Measurements from ENCODE around the gene GABRA6.

Gene GABRA6

DNA sequence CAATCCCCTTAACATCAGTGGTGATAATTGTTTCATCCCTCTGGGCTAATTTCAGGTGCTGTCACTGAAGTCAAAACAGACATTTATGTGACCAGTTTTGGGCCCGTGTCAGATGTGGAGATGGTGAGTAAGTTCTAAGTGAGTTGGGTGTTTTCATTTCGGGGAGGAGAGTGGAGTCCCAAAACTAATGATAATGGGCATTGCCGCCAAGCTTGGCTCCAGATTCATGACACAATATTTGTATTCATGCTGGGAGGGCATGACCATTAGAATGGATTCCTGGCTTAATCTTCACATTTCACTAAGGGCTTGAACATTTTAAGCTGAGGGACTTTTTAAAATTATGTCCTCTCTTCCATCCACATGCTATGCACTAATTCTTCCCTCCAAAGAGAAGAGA, 1.4 kb downstream of the GABRA6 start:
- H3K4me1 ChIP-seq (ENCODE audit: low read length), result no peaks in the 10 kb centered on the region
- H3K79me2 ChIP-seq (ENCODE audit: low read length), result no peaks in the 10 kb centered on the region
- TF ChIP-seq EZH2phosphoT487 (IDR thresholded peaks at IDR 0.05; ENCODE audit: low read depth), result no peak
- TF ChIP-seq, protein P1, sequence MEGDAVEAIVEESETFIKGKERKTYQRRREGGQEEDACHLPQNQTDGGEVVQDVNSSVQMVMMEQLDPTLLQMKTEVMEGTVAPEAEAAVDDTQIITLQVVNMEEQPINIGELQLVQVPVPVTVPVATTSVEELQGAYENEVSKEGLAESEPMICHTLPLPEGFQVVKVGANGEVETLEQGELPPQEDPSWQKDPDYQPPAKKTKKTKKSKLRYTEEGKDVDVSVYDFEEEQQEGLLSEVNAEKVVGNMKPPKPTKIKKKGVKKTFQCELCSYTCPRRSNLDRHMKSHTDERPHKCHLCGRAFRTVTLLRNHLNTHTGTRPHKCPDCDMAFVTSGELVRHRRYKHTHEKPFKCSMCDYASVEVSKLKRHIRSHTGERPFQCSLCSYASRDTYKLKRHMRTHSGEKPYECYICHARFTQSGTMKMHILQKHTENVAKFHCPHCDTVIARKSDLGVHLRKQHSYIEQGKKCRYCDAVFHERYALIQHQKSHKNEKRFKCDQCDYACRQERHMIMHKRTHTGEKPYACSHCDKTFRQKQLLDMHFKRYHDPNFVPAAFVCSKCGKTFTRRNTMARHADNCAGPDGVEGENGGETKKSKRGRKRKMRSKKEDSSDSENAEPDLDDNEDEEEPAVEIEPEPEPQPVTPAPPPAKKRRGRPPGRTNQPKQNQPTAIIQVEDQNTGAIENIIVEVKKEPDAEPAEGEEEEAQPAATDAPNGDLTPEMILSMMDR (IDR thresholded peaks at IDR 0.05; ENCODE audit: low read depth, low read length), result no peak
- H3K27me3 ChIP-seq (ENCODE audit: low read depth, low read length), result no peaks in the 10 kb centered on the region
- no peak overlapping the region for H3K27ac ChIP-seq (ENCODE audit: low read length)
- no peak overlapping the region for H2AFZ ChIP-seq (ENCODE audit: low read depth, low read length)
- H3K4me3 ChIP-seq (ENCODE audit: low read length), result no peak overlapping the region
- no peak overlapping the region for H3K9ac ChIP-seq (ENCODE audit: low read length)
- no peaks in the 10 kb centered on the region for H3K36me3 ChIP-seq (replicated peaks; ENCODE audit: low read depth, low read length)
- H4K20me1 ChIP-seq (ENCODE audit: insufficient read depth, low read length), result no peaks in the 10 kb centered on the region
- no peaks in the 10 kb centered on the region for H3K9me3 ChIP-seq (ENCODE audit: insufficient read depth, low read length)
- no peak overlapping the region for H3K4me2 ChIP-seq (ENCODE audit: low read length)

DNA sequence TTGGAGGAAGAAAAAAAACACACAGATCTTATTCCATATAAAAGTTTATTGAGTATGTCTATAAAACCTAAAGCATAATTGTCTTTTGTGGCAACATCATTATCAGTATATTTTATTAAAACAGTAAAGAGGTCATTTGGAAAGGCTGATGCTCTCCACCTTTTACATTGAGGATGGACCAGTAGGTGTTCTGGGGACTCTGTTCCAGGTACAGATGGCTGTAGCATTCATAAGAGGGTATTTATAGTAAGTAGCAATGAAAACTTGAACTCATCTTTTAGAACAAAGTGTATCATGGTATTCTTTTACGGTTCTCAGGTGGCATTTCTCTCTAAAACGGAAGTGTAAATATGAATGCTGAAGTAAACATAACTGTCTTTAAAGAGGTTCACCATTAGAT, 1.8 kb downstream of the GABRA6 start:
- Histone ChIP-seq H3K4me1 (ENCODE audit: low read length) (no peaks in the 10 kb centered on the region), H3K36me3 (replicated peaks; ENCODE audit: low read depth, low read length) (no peaks in the 10 kb centered on the region), H4K20me1 (ENCODE audit: insufficient read depth, low read length) (no peaks in the 10 kb centered on the region), H3K79me2 (ENCODE audit: low read length) (no peaks in the 10 kb centered on the region), H3K27me3 (ENCODE audit: low read depth, low read length) (no peaks in the 10 kb centered on the region), H2AFZ (ENCODE audit: low read depth, low read length) (no peak overlapping the region), H3K4me3 (ENCODE audit: low read length) (no peak overlapping the region), H3K4me2 (ENCODE audit: low read length) (no peak overlapping the region), H3K9ac (ENCODE audit: low read length) (no peak overlapping the region), H3K9me3 (ENCODE audit: insufficient read depth, low read length) (no peaks in the 10 kb centered on the region), H3K27ac (ENCODE audit: low read length) (no peak overlapping the region)
- TF ChIP-seq, protein P1 (IDR thresholded peaks at IDR 0.05; ENCODE audit: low read depth, low read length), result no peak
- no peak for TF ChIP-seq EZH2phosphoT487 (IDR thresholded peaks at IDR 0.05; ENCODE audit: low read depth)

DNA sequence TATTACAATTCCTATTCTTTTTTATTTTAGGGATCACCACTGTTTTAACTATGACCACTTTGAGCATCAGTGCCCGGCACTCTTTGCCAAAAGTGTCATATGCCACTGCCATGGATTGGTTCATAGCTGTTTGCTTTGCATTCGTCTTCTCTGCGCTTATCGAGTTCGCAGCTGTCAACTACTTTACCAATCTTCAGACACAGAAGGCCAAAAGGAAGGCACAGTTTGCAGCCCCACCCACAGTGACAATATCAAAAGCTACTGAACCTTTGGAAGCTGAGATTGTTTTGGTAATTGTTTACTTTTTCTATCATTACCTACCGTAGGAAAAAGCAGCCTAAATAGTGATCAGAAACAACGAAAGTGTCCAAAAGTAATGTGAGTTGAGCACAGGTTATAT, 6.4 kb downstream of the GABRA6 start:
- no peaks in the 10 kb centered on the region for H4K20me1 ChIP-seq (ENCODE audit: insufficient read depth, low read length)
- H3K9me3 ChIP-seq (ENCODE audit: insufficient read depth, low read length), result no peaks in the 10 kb centered on the region

DNA sequence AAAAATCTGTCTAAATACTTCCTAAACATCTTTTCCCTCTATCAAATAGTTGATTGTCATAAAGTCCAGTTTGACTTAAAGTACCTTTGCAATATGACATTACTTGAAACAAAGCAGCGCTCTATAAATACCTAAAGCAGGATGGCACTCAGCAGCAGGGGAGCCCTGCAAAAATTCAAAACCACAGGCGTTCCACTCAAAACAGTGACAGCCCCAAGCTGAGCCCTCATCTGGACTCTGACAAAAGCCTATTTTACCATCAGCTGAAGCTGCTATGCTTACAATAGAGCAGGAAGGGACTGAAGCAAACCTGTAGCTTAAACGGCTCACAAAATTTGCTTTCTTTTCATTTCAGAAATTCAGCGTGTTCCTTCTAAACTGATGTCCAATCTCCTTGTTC, 11.5 kb downstream of the GABRA6 start:
- no peak overlapping the region for H3K4me2 ChIP-seq (ENCODE audit: low read length)
- no peak overlapping the region for H3K9ac ChIP-seq (ENCODE audit: low read length)
- H2AFZ ChIP-seq (ENCODE audit: low read depth, low read length), result no peak overlapping the region

More for the DNA sequence above, 6.4 kb downstream of the GABRA6 start:
- Histone ChIP-seq H3K4me1 (ENCODE audit: low read length) (no peaks in the 10 kb centered on the region), H3K4me3 (ENCODE audit: low read length) (no peak overlapping the region), H3K4me2 (ENCODE audit: low read length) (no peak overlapping the region), H2AFZ (ENCODE audit: low read depth, low read length) (no peak overlapping the region), H3K79me2 (ENCODE audit: low read length) (no peaks in the 10 kb centered on the region), H3K27ac (ENCODE audit: low read length) (no peak overlapping the region), H3K36me3 (replicated peaks; ENCODE audit: low read depth, low read length) (no peaks in the 10 kb centered on the region), H3K27me3 (ENCODE audit: low read depth, low read length) (no peaks in the 10 kb centered on the region), H3K9ac (ENCODE audit: low read length) (no peak overlapping the region)
- TF ChIP-seq, protein P1 (IDR thresholded peaks at IDR 0.05; ENCODE audit: low read depth, low read length), result no peak
- TF ChIP-seq EZH2phosphoT487 (IDR thresholded peaks at IDR 0.05; ENCODE audit: low read depth), result no peak

More for the DNA sequence above, 11.5 kb downstream of the GABRA6 start:
- H3K9me3 ChIP-seq (ENCODE audit: insufficient read depth, low read length), result no peaks in the 10 kb centered on the region
- no peak overlapping the region for H3K4me3 ChIP-seq (ENCODE audit: low read length)
- H3K27ac ChIP-seq (ENCODE audit: low read length), result no peak overlapping the region
- no peaks in the 10 kb centered on the region for H3K4me1 ChIP-seq (ENCODE audit: low read length)
- no peak for TF ChIP-seq EZH2phosphoT487 (IDR thresholded peaks at IDR 0.05; ENCODE audit: low read depth)
- TF ChIP-seq, protein P1 (IDR thresholded peaks at IDR 0.05; ENCODE audit: low read depth, low read length), result no peak
- no peaks in the 10 kb centered on the region for H4K20me1 ChIP-seq (ENCODE audit: insufficient read depth, low read length)
- no peaks in the 10 kb centered on the region for H3K36me3 ChIP-seq (replicated peaks; ENCODE audit: low read depth, low read length)
- H3K27me3 ChIP-seq (ENCODE audit: low read depth, low read length), result no peaks in the 10 kb centered on the region
- no peaks in the 10 kb centered on the region for H3K79me2 ChIP-seq (ENCODE audit: low read length)
